CD4-positive, alpha-beta T cell (primary cell): Measurements from ENCODE around the gene NDRG2. TPM values are rescaled to one million over a fixed set of nuclear protein-coding genes. Genes with fewer than 3 reads are reported as not detected.

Experiments used
- ATAC-seq: fragments of 200-7000 bp; cut with Tn5 transposase; one replicate; pipeline ENCODE4 v1.10.0; 2022; ENCODE audit warnings: mild to moderate bottlenecking; ENCODE audit not compliant: poor library complexity
- CTCF ChIA-PET: fragments of 350-600 bp; sonication (Branson Sonifier 250); formaldehyde crosslinking; loops from one replicate; lab custom pipeline; 2021; ENCODE audit warnings: antibody characterized with exemption, inconsistent platforms; lab: Charles Lee
- POLR2A ChIA-PET: fragments of 350-600 bp; sonication (Branson Sonifier 250); formaldehyde crosslinking; loops from one replicate; lab custom pipeline; 2021; ENCODE audit warnings: antibody characterized with exemption, inconsistent platforms; lab: Charles Lee
- DNase-seq, 14 experiments: peaks; one replicate each; pipeline ENCODE4 v3.0.0-alpha.2; 2013 to 2020; ENCODE audit warnings: mixed read lengths in 2 of 14
- H3K27ac ChIP-seq, 2 donors: one replicate each; pipeline versions ENCODE4 v1.5.1 to v1.7.0; 2013; ENCODE audit warnings: low read length in 2 of 2, low read depth in 1 of 2, mild to moderate bottlenecking in 1 of 2
- H3K27me3 ChIP-seq, 2 experiments: 1 replicate in 1 of 2; 2 replicates in 1 of 2; pipeline versions ENCODE4 v1.6.1 to v1.7.0; 2013; ENCODE audit warnings: low read length in 2 of 2, control low read depth in 1 of 2, mild to moderate bottlenecking in 1 of 2, moderate library complexity in 1 of 2; ENCODE audit not compliant: insufficient read depth in 2 of 2, control insufficient read depth in 1 of 2
- H3K36me3 ChIP-seq: one replicate; pipeline ENCODE4 v1.6.1; 2013; ENCODE audit warnings: low read length, control low read depth; ENCODE audit not compliant: insufficient read depth
- H3K4me1 ChIP-seq: one replicate; pipeline ENCODE4 v1.6.1; 2013; ENCODE audit warnings: low read length, control low read depth; ENCODE audit not compliant: insufficient read depth
- H3K4me3 ChIP-seq: one replicate; pipeline ENCODE4 v1.5.1; 2013; ENCODE audit warnings: mild to moderate bottlenecking, low read length, moderate library complexity
- H3K9me3 ChIP-seq, 2 experiments: 1 replicate in 1 of 2; 2 replicates in 1 of 2; pipeline versions ENCODE4 v1.6.1 to v1.7.0; 2013; ENCODE audit warnings: low read length in 2 of 2, mild to moderate bottlenecking in 2 of 2, control low read depth in 1 of 2, moderate library complexity in 1 of 2; ENCODE audit not compliant: control insufficient read depth in 1 of 2, insufficient read depth in 1 of 2
- H3K27ac Mint-ChIP-seq: one replicate; pipeline ENCODE4 v1.8.0; 2020; ENCODE audit warnings: mixed read lengths
- H3K27me3 Mint-ChIP-seq: one replicate; pipeline ENCODE4 v1.8.0; 2021; ENCODE audit warnings: mixed read lengths
- H3K36me3 Mint-ChIP-seq: one replicate; pipeline ENCODE4 v1.8.0; 2021; ENCODE audit warnings: low read depth, mixed read lengths
- H3K4me1 Mint-ChIP-seq: one replicate; pipeline ENCODE4 v1.8.0; 2021; ENCODE audit warnings: low read depth, mixed read lengths
- H3K4me3 Mint-ChIP-seq: one replicate; pipeline ENCODE4 v1.8.0; 2020; ENCODE audit warnings: mild to moderate bottlenecking, mixed read lengths
- H3K9me3 Mint-ChIP-seq: one replicate; pipeline ENCODE4 v1.8.0; 2020; ENCODE audit warnings: mixed read lengths
- intact Hi-C, 2 experiments: fragments of 100-400 bp; cut with DNase I in 1 of 2; cut with micrococcal nuclease in 1 of 2; formaldehyde crosslinking; loops; one replicate each; pipeline versions ENCODE4 v1.15.1 to v1.9.0; 2023 to 2025; cut with DNase I, micrococcal nuclease
- total RNA-seq, 174 experiments: library from RNA in 2 of 174; stranded (reverse) in 2 of 174; gene quantifications; one replicate each; pipeline ENCODE4 v1.2.3 and lab custom pipeline; 2021 to 2026
- TF ChIP-seq, protein P1 (sequence below): fragments of 200-600 bp; IDR thresholded peaks from one replicate; pipeline ENCODE4 v1.8.0; 2022; ENCODE audit warnings: antibody characterized with exemption, mild to moderate bottlenecking

NDRG2 gene
- total RNA-seq, 2 experiments from 2014 or later: 26.7 to 28.6 TPM

DNA sequence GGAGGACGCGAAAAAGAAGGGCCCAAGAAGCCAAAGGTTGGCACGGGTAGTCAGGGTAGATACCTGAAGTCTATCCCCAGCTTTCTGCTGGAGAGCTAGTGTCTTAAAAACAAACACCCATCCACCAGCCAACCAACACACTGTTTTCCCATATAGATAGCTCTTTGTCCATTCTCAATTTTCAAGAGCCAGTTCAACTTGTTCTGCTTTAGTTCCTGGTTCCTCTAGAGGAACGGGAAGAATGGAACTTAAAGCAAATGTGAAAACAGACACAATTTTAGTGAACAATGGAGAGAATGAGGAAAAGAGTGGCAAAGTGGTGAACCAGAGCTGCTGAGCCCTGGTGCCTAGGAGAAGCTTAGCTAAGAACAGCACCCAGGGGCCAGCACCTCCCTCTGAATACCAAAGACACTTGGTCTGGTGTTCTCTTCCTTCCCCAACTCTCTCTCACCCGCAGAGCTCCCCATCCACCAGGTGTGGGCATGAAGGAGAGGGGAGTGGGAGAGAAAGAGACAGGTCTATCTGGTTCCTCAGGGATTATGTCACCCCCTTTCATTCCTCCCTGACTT, 3.8 kb downstream of the NDRG2 start:
- Histone ChIP-seq H3K27me3 (no peaks in the 10 kb centered on the region), H3K27ac (no peak overlapping the region), H3K9me3 (no peaks in the 10 kb centered on the region), H3K4me3 (no peak overlapping the region), H3K4me1 (peaks cover 28% of the 10 kb centered on the region), H3K36me3 (peaks cover 19% of the 10 kb centered on the region)
- Mint-ChIP-seq H3K27ac (no peak overlapping the region), H3K36me3 (peaks cover 51% of the 10 kb centered on the region), H3K4me1 (peaks cover 21% of the 10 kb centered on the region), H3K9me3 (no peaks in the 10 kb centered on the region), H3K27me3 (no peaks in the 10 kb centered on the region), H3K4me3 (no peak overlapping the region)
- intact Hi-C loops: no loop called here
- POLR2A ChIA-PET: interaction anchor here (1.1 kb wide), 1 partner anchor 82 kb away, joined by 3 read pairs; no protein-coding TSS in a partner anchor
- ATAC-seq (no peak), DNase-seq (no peak)
- TF ChIP-seq, protein P1, sequence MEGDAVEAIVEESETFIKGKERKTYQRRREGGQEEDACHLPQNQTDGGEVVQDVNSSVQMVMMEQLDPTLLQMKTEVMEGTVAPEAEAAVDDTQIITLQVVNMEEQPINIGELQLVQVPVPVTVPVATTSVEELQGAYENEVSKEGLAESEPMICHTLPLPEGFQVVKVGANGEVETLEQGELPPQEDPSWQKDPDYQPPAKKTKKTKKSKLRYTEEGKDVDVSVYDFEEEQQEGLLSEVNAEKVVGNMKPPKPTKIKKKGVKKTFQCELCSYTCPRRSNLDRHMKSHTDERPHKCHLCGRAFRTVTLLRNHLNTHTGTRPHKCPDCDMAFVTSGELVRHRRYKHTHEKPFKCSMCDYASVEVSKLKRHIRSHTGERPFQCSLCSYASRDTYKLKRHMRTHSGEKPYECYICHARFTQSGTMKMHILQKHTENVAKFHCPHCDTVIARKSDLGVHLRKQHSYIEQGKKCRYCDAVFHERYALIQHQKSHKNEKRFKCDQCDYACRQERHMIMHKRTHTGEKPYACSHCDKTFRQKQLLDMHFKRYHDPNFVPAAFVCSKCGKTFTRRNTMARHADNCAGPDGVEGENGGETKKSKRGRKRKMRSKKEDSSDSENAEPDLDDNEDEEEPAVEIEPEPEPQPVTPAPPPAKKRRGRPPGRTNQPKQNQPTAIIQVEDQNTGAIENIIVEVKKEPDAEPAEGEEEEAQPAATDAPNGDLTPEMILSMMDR: no peak
- CTCF ChIA-PET: interaction anchor here (1.0 to 1.3 kb wide), 3 partner anchors 71 to 84 kb away, joined by 3 read pairs; no protein-coding TSS in a partner anchor

DNA sequence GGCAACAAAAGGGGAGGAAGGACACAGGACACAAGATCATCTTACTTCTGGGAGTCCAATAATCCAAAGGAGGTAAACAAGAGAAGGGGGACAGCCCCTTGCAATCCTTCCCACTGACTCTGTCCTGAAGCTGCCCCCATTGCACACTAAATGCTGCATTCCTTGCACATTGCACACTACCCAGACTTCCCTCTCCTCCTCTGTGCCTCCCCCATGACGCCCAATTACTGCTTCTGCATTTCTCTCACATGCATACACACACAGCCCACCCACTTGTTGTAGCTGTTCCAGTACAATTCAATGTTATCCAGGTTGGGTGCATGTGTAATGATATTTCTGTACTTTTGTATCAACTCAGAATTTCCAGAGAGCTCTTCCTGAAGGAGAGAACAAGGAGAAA, 5.5 kb downstream of the NDRG2 start:
- Histone ChIP-seq H3K27ac (no peak overlapping the region), H3K9me3 (no peaks in the 10 kb centered on the region), H3K4me1 (peaks cover 15% of the 10 kb centered on the region), H3K4me3 (no peak overlapping the region), H3K27me3 (no peaks in the 10 kb centered on the region), H3K36me3 (peaks cover 19% of the 10 kb centered on the region)
- peaks cover 19% of the 10 kb centered on the region for H3K4me1 Mint-ChIP-seq
- H3K27me3 Mint-ChIP-seq: peaks cover 5% of the 10 kb centered on the region
- ChIA-PET CTCF (interaction anchor here (1.1 to 2.8 kb wide), 2 partner anchors 20 to 48 kb away, joined by 3 to 8 read pairs; no protein-coding TSS in a partner anchor), POLR2A (no interaction called here)
- H3K36me3 Mint-ChIP-seq: peaks cover 51% of the 10 kb centered on the region
- TF ChIP-seq, protein P1: no peak
- intact Hi-C loops: loop anchor here in 1 of 2 experiments (10.0 kb wide), 1 partner anchor 535 kb away; no protein-coding TSS in a partner anchor
- ATAC-seq: no peak
- no peak overlapping the region for H3K27ac Mint-ChIP-seq
- H3K9me3 Mint-ChIP-seq: no peaks in the 10 kb centered on the region
- H3K4me3 Mint-ChIP-seq: no peak overlapping the region
- no peak for DNase-seq

DNA sequence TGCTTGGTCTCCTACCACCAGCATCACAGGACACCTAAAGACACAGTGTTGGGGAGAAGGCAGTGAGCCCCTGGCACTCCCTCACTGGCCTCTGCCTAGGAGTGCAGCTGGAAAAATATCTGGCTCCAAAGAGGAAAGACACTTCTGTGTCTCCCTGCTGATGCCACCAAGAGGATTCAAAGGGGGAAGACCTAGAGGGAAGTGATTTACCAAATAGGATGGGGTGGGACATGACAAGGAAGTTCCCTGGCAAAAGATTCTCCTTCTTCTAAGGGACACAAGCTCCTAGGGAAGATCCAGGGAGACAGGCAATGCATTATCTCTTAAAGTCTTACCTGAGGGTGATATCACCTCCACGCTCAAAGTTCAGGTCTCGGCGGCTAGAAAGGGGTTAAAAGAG, 6.1 kb downstream of the NDRG2 start:
- H3K4me1 Mint-ChIP-seq: peaks cover 13% of the 10 kb centered on the region
- no peak for ATAC-seq
- TF ChIP-seq, protein P1: no peak
- ChIA-PET CTCF (interaction anchor here (2.1 to 2.8 kb wide), 3 partner anchors 21 to 85 kb away, joined by 8 to 11 read pairs (median 9); no protein-coding TSS in a partner anchor), POLR2A (no interaction called here)
- Histone ChIP-seq H3K27me3 (no peaks in the 10 kb centered on the region), H3K4me3 (no peak overlapping the region), H3K27ac (no peak overlapping the region), H3K9me3 (no peaks in the 10 kb centered on the region), H3K36me3 (peaks cover 19% of the 10 kb centered on the region), H3K4me1 (peaks cover 9% of the 10 kb centered on the region)
- H3K9me3 Mint-ChIP-seq: no peaks in the 10 kb centered on the region
- H3K4me3 Mint-ChIP-seq: no peak overlapping the region
- intact Hi-C loops: loop anchor here in 1 of 2 experiments (10.0 kb wide), 1 partner anchor 536 kb away; no protein-coding TSS in a partner anchor
- DNase-seq: no peak
- no peak overlapping the region for H3K27ac Mint-ChIP-seq
- peaks cover 51% of the 10 kb centered on the region for H3K36me3 Mint-ChIP-seq
- H3K27me3 Mint-ChIP-seq: peaks cover 6% of the 10 kb centered on the region
